GM12865 (cell line): Measurements from ENCODE around the gene SPON2.

Experiments
- DNase-seq: peaks from one replicate; pipeline ENCODE4 v3.0.0; 2010; ENCODE audit warnings: low read depth
- H3K4me3 ChIP-seq: 2 replicates; pipeline ENCODE4 v1.5.1; 2011; ENCODE audit warnings: mild to moderate bottlenecking, low read depth, low read length, control low read depth
- TF ChIP-seq, protein P1 (sequence below): IDR thresholded peaks from 2 replicates; pipeline ENCODE4 v1.5.1; 2011; ENCODE audit warnings: low read length, control low read depth, low read depth, inconsistent platforms; ENCODE audit not compliant: insufficient read depth; ENCODE audit errors: missing control alignments

SPON2 gene

DNA sequence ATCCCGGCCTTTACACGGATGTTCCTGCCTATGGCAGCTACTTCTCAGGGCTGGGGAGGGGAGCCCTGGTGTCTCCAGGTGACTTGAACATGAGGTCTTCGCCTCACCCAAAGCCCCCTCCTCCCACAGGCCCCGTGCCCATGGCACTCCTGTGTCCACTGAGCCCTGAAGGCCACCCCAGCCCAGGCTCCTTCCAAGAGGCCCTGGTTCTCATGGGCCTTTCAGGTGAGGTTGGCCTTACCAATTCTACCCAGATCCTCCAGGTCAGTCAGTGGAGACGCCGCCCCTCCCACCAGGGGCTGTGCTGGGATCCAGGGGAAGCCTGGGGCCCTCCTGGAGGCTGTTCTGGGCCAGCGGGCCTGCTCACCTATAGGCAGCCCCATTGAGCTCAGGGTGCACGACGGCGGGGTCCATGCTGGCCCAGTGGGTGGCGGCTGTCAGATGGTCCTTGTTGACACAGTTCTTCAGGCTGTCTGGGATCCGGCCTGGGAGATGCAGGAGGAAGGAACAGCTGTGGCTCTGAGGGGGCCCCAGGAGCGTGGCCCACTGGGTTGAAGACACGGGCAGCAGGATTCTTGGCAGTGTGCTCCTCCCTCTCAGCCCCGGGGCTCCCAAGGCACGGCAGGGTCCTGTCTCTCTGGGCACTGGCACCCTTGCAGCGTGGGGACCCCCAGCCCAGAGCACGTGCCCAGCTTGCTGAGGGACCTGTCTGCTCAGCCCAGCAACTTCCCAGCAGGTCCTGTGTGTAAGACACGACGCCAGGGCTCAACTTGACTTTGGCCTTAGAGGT lies 40.4 kb upstream of the SPON2 start:
- TF ChIP-seq, protein P1, sequence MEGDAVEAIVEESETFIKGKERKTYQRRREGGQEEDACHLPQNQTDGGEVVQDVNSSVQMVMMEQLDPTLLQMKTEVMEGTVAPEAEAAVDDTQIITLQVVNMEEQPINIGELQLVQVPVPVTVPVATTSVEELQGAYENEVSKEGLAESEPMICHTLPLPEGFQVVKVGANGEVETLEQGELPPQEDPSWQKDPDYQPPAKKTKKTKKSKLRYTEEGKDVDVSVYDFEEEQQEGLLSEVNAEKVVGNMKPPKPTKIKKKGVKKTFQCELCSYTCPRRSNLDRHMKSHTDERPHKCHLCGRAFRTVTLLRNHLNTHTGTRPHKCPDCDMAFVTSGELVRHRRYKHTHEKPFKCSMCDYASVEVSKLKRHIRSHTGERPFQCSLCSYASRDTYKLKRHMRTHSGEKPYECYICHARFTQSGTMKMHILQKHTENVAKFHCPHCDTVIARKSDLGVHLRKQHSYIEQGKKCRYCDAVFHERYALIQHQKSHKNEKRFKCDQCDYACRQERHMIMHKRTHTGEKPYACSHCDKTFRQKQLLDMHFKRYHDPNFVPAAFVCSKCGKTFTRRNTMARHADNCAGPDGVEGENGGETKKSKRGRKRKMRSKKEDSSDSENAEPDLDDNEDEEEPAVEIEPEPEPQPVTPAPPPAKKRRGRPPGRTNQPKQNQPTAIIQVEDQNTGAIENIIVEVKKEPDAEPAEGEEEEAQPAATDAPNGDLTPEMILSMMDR = no peak
- DNase-seq = no peak

DNA sequence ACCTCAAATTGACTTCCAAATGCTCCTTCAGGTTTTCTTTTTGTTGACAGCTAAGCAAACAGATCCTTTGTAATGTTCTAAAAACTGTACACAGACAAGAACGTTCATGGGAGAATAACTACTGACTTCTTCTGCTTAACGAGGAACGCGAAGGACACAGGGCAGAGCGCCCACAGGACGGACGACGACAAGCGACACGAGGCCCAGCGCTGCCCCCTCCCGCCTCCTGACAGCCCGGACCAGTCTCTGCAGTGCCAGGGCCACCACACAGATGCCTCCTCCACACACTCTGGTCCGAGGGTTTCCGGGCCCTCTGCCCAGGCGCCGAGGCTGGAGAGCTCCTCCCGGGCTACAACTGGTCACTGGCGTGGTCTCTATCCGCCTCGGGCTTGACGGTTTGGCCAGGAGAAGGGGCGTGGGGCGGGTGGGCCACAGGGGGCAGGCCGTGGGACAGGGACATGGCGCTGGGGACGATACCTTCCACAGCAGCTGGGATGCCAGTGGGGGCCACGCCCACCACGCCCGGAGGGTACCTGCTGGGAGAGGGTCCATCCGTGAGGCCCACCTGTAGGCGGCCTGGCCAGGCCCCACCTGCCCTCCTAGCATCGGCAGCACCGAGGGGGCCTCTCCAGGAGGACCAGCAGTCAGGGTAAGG lies 39.6 kb upstream of the SPON2 start:
- DNase-seq = no peak

More for the DNA sequence above, 40.4 kb upstream of the SPON2 start:
- H3K4me3 ChIP-seq = no peak overlapping the region

DNA sequence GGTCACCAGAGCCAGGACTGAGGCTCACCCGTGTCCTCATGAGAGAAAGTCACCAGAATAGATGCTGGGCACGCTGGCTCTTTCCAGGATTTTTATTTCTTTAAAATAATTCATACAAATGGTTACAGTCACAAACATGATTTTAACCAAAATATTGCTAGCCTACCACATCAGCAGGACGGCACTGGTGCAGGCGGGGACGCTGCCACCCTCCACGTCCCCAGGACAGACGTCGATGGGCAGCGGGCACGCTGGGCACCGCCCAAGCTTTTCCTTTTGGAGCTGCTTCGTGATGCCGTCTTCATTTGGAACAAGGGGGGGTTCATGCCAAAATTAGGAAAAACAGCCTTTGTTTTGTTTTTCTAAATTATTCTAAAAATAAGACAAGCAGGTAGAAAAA lies 39.0 kb upstream of the SPON2 start:
- TF ChIP-seq, protein P1 = no peak
- no peak overlapping the region for H3K4me3 ChIP-seq
- DNase-seq = no peak

More for the DNA sequence above, 39.6 kb upstream of the SPON2 start:
- TF ChIP-seq, protein P1 = no peak
- no peak overlapping the region for H3K4me3 ChIP-seq

DNA sequence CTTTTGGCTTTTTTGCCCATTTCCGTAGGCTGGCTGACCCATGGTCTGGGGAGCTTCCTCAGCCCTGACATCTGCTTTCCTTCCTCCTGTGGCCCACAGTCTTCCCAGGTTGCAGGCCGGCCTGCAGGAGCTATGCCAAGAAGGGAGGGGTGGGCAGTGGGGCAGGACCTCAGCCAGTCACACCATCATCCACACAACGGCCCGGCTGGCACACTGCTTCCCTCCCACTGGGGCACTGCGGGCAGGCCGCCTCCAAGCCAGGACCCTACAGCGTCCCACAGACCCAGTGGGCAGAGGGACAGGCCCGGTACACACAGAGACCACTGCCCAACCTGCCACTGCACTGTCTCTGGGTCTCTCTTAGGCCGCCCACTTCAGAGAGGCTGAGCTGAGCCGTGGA lies 38.6 kb upstream of the SPON2 start:
- no peak overlapping the region for H3K4me3 ChIP-seq
- no peak for DNase-seq
- TF ChIP-seq, protein P1 = no peak

DNA sequence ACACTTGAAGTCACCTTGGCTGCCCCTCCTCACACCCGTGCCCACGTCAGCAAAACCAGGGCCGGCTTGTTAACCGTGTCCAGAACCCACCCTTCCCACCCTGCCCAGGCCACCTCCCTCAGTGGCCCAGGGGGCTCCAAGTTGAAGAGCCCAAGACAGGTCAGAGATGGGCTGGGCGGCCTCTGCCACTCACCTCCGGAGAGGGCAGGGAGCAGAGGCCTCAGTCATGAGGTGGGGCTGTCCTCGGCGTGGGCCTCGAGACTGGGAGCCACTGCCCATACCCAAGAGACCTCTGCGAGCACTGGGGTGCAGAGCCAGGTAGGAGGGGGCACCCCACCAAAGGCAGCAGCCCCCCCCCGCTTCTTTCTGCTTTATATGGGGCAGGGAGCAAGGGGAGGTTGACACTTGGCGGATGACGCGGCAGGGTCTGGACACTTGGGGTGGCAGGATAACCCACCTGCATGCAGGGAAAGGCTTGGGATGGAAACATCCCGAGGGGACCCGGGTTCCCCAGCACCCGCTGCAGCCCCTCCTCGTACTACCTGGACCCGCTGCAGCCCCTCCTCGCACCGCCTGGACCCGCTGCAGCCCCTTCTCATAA lies 38.0 kb upstream of the SPON2 start:
- no peak for DNase-seq
- H3K4me3 ChIP-seq = no peak overlapping the region
- TF ChIP-seq, protein P1 = no peak

DNA sequence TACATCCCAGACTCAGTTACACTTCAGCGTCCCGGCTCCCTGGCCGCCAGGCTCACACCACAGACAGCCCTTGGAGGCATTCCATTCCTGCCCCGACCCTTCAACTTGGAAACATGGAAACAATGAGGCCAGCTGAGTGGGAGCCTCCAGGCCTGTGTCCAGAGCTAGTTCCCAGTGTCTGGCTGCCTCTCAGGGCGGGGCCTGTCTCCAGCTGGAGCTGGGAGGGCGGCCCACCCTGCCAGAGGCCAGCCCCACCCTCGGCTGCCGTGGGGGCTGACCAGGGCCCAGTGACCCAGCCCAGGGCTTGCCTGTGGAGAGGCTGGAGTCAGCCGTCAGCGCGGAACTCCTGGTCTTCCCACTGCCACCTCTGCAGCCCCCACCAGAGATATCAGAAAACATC lies 37.4 kb upstream of the SPON2 start:
- TF ChIP-seq, protein P1 = no peak
- H3K4me3 ChIP-seq = no peak overlapping the region
- no peak for DNase-seq
